Hepatocyte (in vitro differentiated cells): ENCODE results near the gene MAPK4.

Source experiments
- CTCF ChIP-seq: fragments of 200-600 bp; sonication (generic); IDR thresholded peaks from 2 replicates; pipeline ENCODE4 v1.5.1; 2016; ENCODE audit warnings: antibody characterized with exemption, mild to moderate bottlenecking; ENCODE audit not compliant: poor library complexity
- EZH2 ChIP-seq: fragments of 200-600 bp; sonication (generic); IDR thresholded peaks from 2 replicates; pipeline ENCODE4 v1.6.1; 2016; ENCODE audit warnings: antibody characterized with exemption, mild to moderate bottlenecking, borderline replicate concordance
- EZH2phosphoT487 ChIP-seq: fragments of 200-600 bp; sonication (generic); IDR thresholded peaks from one replicate; pipeline ENCODE4 v1.6.1; 2018; ENCODE audit warnings: antibody characterized with exemption, mild to moderate bottlenecking, low read depth, moderate library complexity; ENCODE audit not compliant: unreplicated experiment, severe bottlenecking

- no peak for TF ChIP-seq CTCF
- no peak for TF ChIP-seq EZH2
- no peak for TF ChIP-seq EZH2phosphoT487
Measured at GRCh38 chr18:50632895-50633515, 73.1 kb downstream of the MAPK4 start.
